Erythroblast (primary cell): ENCODE measurements around the gene CHRDL1.

ENCODE experiments used
- GATA1 ChIP-seq: IDR thresholded peaks from 2 replicates; pipeline ENCODE4 v1.6.1; 2011; ENCODE audit warnings: low read depth, mild to moderate bottlenecking, control low read depth, low read length, moderate library complexity
- POLR2A ChIP-seq: IDR thresholded peaks from 2 replicates; pipeline ENCODE4 v1.6.1; 2011; ENCODE audit warnings: mild to moderate bottlenecking, low read length

DNA sequence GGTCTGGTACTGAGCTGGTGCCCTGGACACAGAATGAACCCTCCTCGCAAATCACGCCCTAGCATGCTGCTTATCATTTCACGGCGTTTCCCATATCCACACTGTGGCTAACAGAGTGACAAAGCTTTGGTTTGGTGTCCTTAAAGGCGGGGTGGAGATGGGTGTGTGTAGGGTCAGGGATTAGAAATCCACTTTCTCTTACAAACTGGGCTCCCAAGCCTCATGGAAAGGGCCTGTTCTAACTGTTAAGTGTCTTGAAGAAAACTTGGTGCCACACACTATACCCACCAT, 735 bp upstream of the CHRDL1 start:
- TF ChIP-seq POLR2A (no peak), GATA1 (no peak)
